Lower leg skin (tissue), 4 donors: Measurements from ENCODE around the gene CAMK1G. TPM values are rescaled to one million over a fixed set of nuclear protein-coding genes. Genes with fewer than 3 reads are reported as not detected.

ENCODE experiments used
- DNase-seq, 2 donors: peaks; one replicate each; pipeline ENCODE4 v3.0.0-alpha.2; 2019; ENCODE audit warnings: low spot score in 2 of 2
- H3K4me3 ChIP-seq: fragments of 200-600 bp; sonication (generic); 2 replicates; pipeline ENCODE4 v1.5.1; 2017; ENCODE audit warnings: mild to moderate bottlenecking, low read depth; ENCODE audit not compliant: poor library complexity, severe bottlenecking
- CTCF ChIP-seq, 3 donors: fragments of 450-650 bp; IDR thresholded peaks; one replicate each; pipeline ENCODE4 v1.5.1; 2016; ENCODE audit warnings: antibody characterized with exemption in 3 of 3, mild to moderate bottlenecking in 3 of 3, moderate library complexity in 2 of 3
- POLR2A ChIP-seq, 2 donors: fragments of 450-650 bp; IDR thresholded peaks; one replicate each; pipeline ENCODE4 v1.6.1; 2016 to 2017; ENCODE audit warnings: antibody characterized with exemption in 2 of 2, mild to moderate bottlenecking in 1 of 2, moderate library complexity in 1 of 2
- WGBS, 2 donors: methylation state at CpG; one replicate each; pipeline ENCODE4 v1.1.5; 2018; 5-methylcytosine and 5-hydroxymethylcytosine counted together
- intact Hi-C: fragments of 100-400 bp; cut with DNase I; formaldehyde crosslinking; loops from one replicate; pipeline ENCODE4 v1.15.0; 2023; ENCODE audit warnings: low total_unique reads
- total RNA-seq, 4 donors: library from RNA; depleted of rRNA; stranded (reverse); fragments of >200 nt; gene quantifications; one replicate each; pipeline ENCODE4 v1.1.0, GENCODE V29; 2016

The CAMK1G gene
- total RNA-seq, 4 donors from 2014 or later = 1.8 TPM; not detected in 3

- intact Hi-C loops = no loop called here
- no peak for DNase-seq
- TF ChIP-seq POLR2A (IDR thresholded peaks at IDR 0.05) (no peak), CTCF (IDR thresholded peaks at IDR 0.05) (no peak)
- 76 to 77% methylated on average over 3 of the region's 3 CpGs for WGBS, 2 donors
- H3K4me3 ChIP-seq = no peak overlapping the region
These were observed 6.2 kb upstream of the CAMK1G start for GRCh38 chr1:209577346-209577745.

DNA sequence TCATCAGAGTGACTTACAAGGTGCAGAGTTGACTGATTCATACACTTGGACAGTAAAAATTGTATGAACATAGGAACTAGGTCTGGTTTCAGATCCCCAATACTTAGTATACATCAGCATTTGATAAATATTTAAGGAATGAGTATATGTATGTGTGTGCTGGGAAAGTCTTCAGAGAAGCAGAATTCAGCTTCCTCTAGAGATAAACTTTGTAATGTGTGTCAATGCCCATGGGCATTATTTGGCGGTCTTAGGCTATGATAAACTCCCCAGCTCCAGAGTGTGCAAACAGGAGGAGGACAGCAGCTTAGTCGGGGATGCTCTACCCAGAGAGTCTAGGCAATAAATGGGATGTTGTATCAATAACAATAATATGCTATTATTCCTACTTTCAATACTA lies 2.9 kb upstream of the CAMK1G start:
- intact Hi-C loops = no loop called here
- 71 to 84% methylated on average over 2 of the region's 2 CpGs for WGBS, 2 donors
- TF ChIP-seq POLR2A (IDR thresholded peaks at IDR 0.05) (no peak), CTCF (IDR thresholded peaks at IDR 0.05) (no peak)
- DNase-seq = no peak
- H3K4me3 ChIP-seq = no peak overlapping the region

GRCh38 chr1:209584231-209584672 lies 738 bp downstream of the CAMK1G start:
- TF ChIP-seq POLR2A (IDR thresholded peaks at IDR 0.05) (no peak), CTCF (IDR thresholded peaks at IDR 0.05) (no peak)
- H3K4me3 ChIP-seq = no peak overlapping the region
- intact Hi-C loops = no loop called here
- 39 to 51% methylated on average over 13 of the region's 13 CpGs for WGBS, 2 donors
- no peak for DNase-seq

GRCh38 chr1:209585197-209585596 lies 1.7 kb downstream of the CAMK1G start:
- H3K4me3 ChIP-seq = no peak overlapping the region

GRCh38 chr1:209585672-209586071 lies 2.2 kb downstream of the CAMK1G start:
- 4% methylated on average over 9 to 20 of the region's 23 CpGs for WGBS, 2 donors
- no peak for DNase-seq
- TF ChIP-seq CTCF (IDR thresholded peaks at IDR 0.05) = no peak
- no peak for TF ChIP-seq POLR2A (IDR thresholded peaks at IDR 0.05)
- no peak overlapping the region for H3K4me3 ChIP-seq
- intact Hi-C loops = no loop called here

More at GRCh38 chr1:209585197-209585596, 1.7 kb downstream of the CAMK1G start:
- intact Hi-C loops = no loop called here
- WGBS, 2 donors = 34 to 40% methylated on average over 5 of the region's 5 CpGs
- TF ChIP-seq CTCF (IDR thresholded peaks at IDR 0.05) (no peak), POLR2A (IDR thresholded peaks at IDR 0.05) (no peak)
- DNase-seq = no peak

- intact Hi-C loops = no loop called here
- TF ChIP-seq POLR2A (IDR thresholded peaks at IDR 0.05) = no peak
- WGBS, 2 donors = 52 to 56% methylated on average over 4 of the region's 4 CpGs
- DNase-seq = no peak
- H3K4me3 ChIP-seq = no peak overlapping the region
These were observed 2.8 kb downstream of the CAMK1G start for GRCh38 chr1:209586221-209586740.
